HepG2 (cell line): Measurements from ENCODE around the gene DNAJA1.

Experiments used
- EP300 ChIP-seq, 3 experiments: sonication (generic) in 1 of 3; formaldehyde crosslinking in 1 of 3; IDR thresholded peaks; 2 replicates each; pipeline versions ENCODE4 v1.5.1 to v1.6.1; 2011 to 2020; ENCODE audit warnings: low read depth in 2 of 3, low read length in 2 of 3, borderline replicate concordance in 1 of 3, improper control_type of control experiment in 1 of 3, mild to moderate bottlenecking in 1 of 3, missing genetic modification reagents in 1 of 3, moderate library complexity in 1 of 3
- MYC ChIP-seq: sonication (generic); formaldehyde crosslinking; IDR thresholded peaks from 2 replicates; pipeline ENCODE4 v1.9.0; 2021; ENCODE audit warnings: missing genetic modification reagents, borderline replicate concordance
- NR2C2 ChIP-seq: sonication (generic); formaldehyde crosslinking; IDR thresholded peaks from 2 replicates; pipeline ENCODE4 v1.4.0; 2020; ENCODE audit warnings: missing genetic modification reagents, mild to moderate bottlenecking, moderate library complexity, borderline replicate concordance
- POLR2A ChIP-seq, 2 experiments: IDR thresholded peaks; 2 replicates each; pipeline ENCODE4 v1.6.1; 2011; ENCODE audit warnings: low read depth in 2 of 2, low read length in 2 of 2, mild to moderate bottlenecking in 1 of 2, moderate library complexity in 1 of 2; ENCODE audit not compliant: insufficient read depth in 1 of 2
- ZZZ3 ChIP-seq: sonication (generic); formaldehyde crosslinking; IDR thresholded peaks from 2 replicates; pipeline ENCODE4 v1.4.0; 2020; ENCODE audit warnings: missing genetic modification reagents, mild to moderate bottlenecking, borderline replicate concordance
- TF ChIP-seq, protein P1 (sequence below): sonication (generic); formaldehyde crosslinking; conservative IDR thresholded peaks from 2 replicates; pipeline ENCODE4 v1.4.0; 2020; ENCODE audit warnings: missing genetic modification reagents

DNA sequence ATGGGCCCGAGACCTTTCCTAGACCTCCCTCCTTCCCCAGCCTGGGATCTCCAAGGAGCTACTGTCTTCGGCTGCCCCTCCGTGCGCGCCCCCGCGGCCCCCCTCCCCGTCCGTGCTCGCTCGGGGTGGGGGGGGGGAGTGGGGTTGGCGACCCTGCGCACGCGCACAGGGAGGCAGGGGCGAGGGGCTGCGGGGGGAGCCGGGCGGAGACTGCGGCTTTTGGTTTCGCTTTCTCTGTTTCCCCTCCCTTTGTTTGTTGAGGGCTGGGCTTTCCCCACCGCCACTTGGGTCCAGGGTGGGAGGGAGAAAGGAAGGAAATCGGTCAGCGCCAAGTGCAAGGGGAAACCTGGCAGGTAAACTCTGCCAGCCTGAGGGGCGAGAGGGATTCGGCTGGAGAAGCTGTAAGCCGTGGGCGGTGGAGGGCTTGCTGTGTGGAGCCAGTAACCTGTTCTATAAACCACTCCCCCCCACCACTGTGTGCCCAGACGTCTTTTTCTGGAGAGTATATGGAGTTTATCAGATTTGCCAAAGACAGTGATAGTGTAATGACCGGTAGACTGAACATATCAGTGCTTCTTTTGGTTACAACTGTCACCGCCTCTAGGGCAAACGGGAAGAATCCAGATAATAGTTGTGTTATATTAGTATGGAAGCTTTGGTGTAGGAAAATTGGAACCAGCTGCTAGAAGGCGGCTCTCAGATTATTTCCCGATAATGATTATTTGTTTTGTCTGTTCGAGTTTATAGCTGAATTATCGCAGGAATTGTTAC, 684 bp downstream of the DNAJA1 start:
- TF ChIP-seq POLR2A (IDR thresholded peaks at IDR 0.05; ENCODE audit: insufficient read depth in 1 of 2, low read depth in 2 of 2, low read length in 2 of 2) = no peak
- TF ChIP-seq NR2C2 = no peak
- TF ChIP-seq EP300 (IDR thresholded peaks at IDR 0.05; ENCODE audit: low read depth in 2 of 2, low read length in 2 of 2) = no peak
- no peak for TF ChIP-seq EP300 (CRISPR knock-in tag; IDR thresholded peaks at IDR 0.05; ENCODE audit: borderline replicate concordance)
- TF ChIP-seq MYC (CRISPR knock-in tag) = no peak
- TF ChIP-seq, protein P1, sequence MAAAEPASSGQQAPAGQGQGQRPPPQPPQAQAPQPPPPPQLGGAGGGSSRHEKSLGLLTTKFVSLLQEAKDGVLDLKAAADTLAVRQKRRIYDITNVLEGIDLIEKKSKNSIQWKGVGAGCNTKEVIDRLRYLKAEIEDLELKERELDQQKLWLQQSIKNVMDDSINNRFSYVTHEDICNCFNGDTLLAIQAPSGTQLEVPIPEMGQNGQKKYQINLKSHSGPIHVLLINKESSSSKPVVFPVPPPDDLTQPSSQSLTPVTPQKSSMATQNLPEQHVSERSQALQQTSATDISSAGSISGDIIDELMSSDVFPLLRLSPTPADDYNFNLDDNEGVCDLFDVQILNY (CRISPR knock-in tag) = no peak
- no peak for TF ChIP-seq ZZZ3
